MCF 10A (cell line): Measurements from ENCODE around the gene KIRREL3. TPM values are rescaled to one million over a fixed set of nuclear protein-coding genes. Genes with fewer than 3 reads are reported as not detected.
A peak's percentile ranks its signal among the peaks of the same experiment; 100 is the strongest.

ENCODE experiments used
- BruUV-seq: library from RNA; stranded (reverse); fragments of 400-500 nt; replicated peaks from 2 replicates; lab custom pipeline; 2021; lab: Mats Ljungman, UMichigan
- CTCF ChIA-PET: fragments of 300-600 bp; sonication (Branson Sonifier 250); formaldehyde crosslinking; extraction: SDS; loops from one replicate; lab custom pipeline; 2021; ENCODE audit warnings: antibody characterized with exemption, inconsistent platforms; lab: Yijun Ruan, JAX
- POLR2A ChIA-PET: fragments of 300-600, 350-650 bp; sonication (Branson Sonifier 250); formaldehyde crosslinking; extraction: SDS; loops from one replicate; lab custom pipeline; 2020; ENCODE audit warnings: antibody characterized with exemption, inconsistent platforms; lab: Yijun Ruan, JAX
- DNase-seq: peaks from one replicate; pipeline ENCODE4 v3.0.0-alpha.2; 2018; ENCODE audit not compliant: unreplicated experiment
- H3K27ac Mint-ChIP-seq: one replicate; pipeline ENCODE4 v1.8.0; 2022; ENCODE audit warnings: mild to moderate bottlenecking, low read depth, mixed read lengths; ENCODE audit not compliant: unreplicated experiment
- H3K27me3 Mint-ChIP-seq: one replicate; pipeline ENCODE4 v1.8.0; 2022; ENCODE audit warnings: mixed read lengths; ENCODE audit not compliant: insufficient read depth, unreplicated experiment
- H3K36me3 Mint-ChIP-seq: one replicate; pipeline ENCODE4 v1.8.0; 2022; ENCODE audit warnings: mild to moderate bottlenecking, moderate library complexity, mixed read lengths; ENCODE audit not compliant: insufficient read depth, unreplicated experiment
- H3K4me1 Mint-ChIP-seq: one replicate; pipeline ENCODE4 v1.8.0; 2022; ENCODE audit warnings: mixed read lengths; ENCODE audit not compliant: insufficient read depth, unreplicated experiment
- H3K4me3 Mint-ChIP-seq: one replicate; pipeline ENCODE4 v1.8.0; 2022; ENCODE audit warnings: mild to moderate bottlenecking, moderate library complexity, mixed read lengths; ENCODE audit not compliant: unreplicated experiment
- H3K9me3 Mint-ChIP-seq: one replicate; pipeline ENCODE4 v1.8.0; 2022; ENCODE audit warnings: mixed read lengths; ENCODE audit not compliant: unreplicated experiment
- intact Hi-C: fragments of 100-400 bp; cut with micrococcal nuclease; formaldehyde crosslinking; loops from 2 replicates; pipeline ENCODE4 v1.14.1; 2022
- total RNA-seq: library from RNA; stranded (reverse); gene quantifications from 2 replicates; pipeline ENCODE4 v1.2.3, GENCODE V29; 2022
- TF ChIP-seq, protein P1 (sequence below): fragments of 200-600 bp; IDR thresholded peaks from one replicate; pipeline ENCODE4 v1.8.0; 2022; ENCODE audit warnings: antibody characterized with exemption, mild to moderate bottlenecking; ENCODE audit not compliant: unreplicated experiment

Gene KIRREL3
- total RNA-seq, 1 experiment from 2014 or later: not detected

DNA sequence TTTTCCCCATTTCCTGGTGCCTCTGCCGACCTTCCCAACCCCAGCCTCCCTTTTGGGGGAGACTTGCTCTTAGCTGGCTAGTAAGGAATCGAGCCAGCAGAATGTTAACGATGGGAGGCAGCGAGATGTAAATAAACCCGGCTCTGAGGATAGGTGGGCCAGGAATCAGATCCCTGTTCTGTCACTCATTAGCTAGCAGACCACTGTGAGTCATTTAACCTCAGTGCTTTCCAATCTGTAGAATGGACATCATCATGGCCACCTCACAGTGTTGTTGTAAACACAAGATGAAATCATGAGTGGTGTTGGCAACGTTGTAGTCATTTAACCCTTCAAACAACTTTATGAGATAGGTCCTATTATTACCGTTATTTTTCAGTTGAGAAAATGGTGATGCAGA, 208.6 kb downstream of the KIRREL3 start:
- Mint-ChIP-seq H3K27ac (no peak overlapping the region), H3K36me3 (peaks cover 5% of the 10 kb centered on the region), H3K27me3 (no peaks in the 10 kb centered on the region), H3K4me1 (no peaks in the 10 kb centered on the region), H3K9me3 (peaks cover 19% of the 10 kb centered on the region), H3K4me3 (no peak overlapping the region)
- no peak for DNase-seq
- TF ChIP-seq, protein P1, sequence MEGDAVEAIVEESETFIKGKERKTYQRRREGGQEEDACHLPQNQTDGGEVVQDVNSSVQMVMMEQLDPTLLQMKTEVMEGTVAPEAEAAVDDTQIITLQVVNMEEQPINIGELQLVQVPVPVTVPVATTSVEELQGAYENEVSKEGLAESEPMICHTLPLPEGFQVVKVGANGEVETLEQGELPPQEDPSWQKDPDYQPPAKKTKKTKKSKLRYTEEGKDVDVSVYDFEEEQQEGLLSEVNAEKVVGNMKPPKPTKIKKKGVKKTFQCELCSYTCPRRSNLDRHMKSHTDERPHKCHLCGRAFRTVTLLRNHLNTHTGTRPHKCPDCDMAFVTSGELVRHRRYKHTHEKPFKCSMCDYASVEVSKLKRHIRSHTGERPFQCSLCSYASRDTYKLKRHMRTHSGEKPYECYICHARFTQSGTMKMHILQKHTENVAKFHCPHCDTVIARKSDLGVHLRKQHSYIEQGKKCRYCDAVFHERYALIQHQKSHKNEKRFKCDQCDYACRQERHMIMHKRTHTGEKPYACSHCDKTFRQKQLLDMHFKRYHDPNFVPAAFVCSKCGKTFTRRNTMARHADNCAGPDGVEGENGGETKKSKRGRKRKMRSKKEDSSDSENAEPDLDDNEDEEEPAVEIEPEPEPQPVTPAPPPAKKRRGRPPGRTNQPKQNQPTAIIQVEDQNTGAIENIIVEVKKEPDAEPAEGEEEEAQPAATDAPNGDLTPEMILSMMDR: no peak
- CTCF ChIA-PET: interaction anchor here (0.5 to 0.6 kb wide), 2 partner anchors 183 to 184 kb away, joined by 3 read pairs; no protein-coding TSS in a partner anchor
- no TSS peak for BruUV-seq
- intact Hi-C loops: no loop called here
- POLR2A ChIA-PET: no interaction called here

DNA sequence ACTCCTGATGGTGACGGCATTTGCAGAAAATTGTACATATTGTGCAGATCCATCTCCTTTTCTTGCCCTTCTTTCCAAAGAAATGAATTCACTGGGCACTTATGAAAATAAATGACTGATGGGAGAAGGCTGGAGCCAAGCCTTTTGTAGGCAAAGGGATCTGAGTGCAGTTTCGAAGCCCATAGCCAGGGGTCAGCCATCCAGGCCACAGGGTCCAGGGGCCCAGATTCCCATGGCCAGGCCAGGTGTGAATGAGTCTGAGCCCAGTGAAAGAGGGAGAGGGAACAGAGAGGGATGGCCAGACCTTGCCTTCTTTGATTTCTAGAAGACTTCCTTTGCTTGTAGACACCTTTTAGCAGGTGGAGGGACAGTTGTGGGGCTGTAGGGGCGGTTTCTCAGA, 209.1 kb downstream of the KIRREL3 start:
- no TSS peak for BruUV-seq
- CTCF ChIA-PET: interaction anchor here (0.5 kb wide), 1 partner anchor 183 kb away, joined by 3 read pairs; no protein-coding TSS in a partner anchor
- H3K27me3 Mint-ChIP-seq: no peaks in the 10 kb centered on the region

DNA sequence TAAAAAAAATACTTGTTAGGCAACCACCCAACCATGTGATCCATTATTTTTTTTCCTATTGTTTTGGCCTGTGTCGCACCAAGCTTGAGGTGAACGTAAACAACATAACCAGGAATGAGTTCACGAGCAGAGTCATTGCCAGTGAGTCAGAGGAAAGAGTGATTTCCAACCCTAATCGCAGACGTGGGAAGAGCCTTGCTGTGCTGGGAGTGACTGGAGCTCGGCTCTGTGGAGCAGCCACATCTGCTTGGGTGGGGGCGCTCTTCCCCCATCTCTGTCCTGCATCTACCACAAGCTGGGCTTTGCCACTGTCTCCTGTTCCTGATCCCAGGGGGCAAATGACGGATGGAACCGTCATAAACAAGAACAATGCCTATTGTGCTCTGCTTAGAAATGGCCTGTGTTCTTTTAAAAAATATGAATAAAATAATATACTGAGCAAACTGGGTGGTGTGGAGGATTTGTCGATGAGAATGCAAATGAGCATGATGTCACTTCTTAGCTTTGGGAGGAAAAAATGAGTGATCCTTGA, 210.0 kb downstream of the KIRREL3 start:
- POLR2A ChIA-PET: no interaction called here
- Mint-ChIP-seq H3K36me3 (peaks cover 5% of the 10 kb centered on the region), H3K27me3 (no peaks in the 10 kb centered on the region), H3K9me3 (peaks cover 19% of the 10 kb centered on the region), H3K4me1 (no peaks in the 10 kb centered on the region), H3K4me3 (no peak overlapping the region), H3K27ac (no peak overlapping the region)
- TF ChIP-seq, protein P1: no peak
- peak; percentile 12 for DNase-seq
- BruUV-seq: no TSS peak
- CTCF ChIA-PET: interaction anchor here (0.6 to 1.1 kb wide), 2 partner anchors 27 to 64 kb away, joined by 3 read pairs; no protein-coding TSS in a partner anchor
- intact Hi-C loops: no loop called here

More for the DNA sequence above, 209.1 kb downstream of the KIRREL3 start:
- Mint-ChIP-seq H3K27ac (no peak overlapping the region), H3K36me3 (peaks cover 5% of the 10 kb centered on the region), H3K9me3 (peaks cover 19% of the 10 kb centered on the region), H3K4me3 (no peak overlapping the region), H3K4me1 (no peaks in the 10 kb centered on the region)
- TF ChIP-seq, protein P1: no peak
- no peak for DNase-seq
- intact Hi-C loops: no loop called here
- POLR2A ChIA-PET: no interaction called here

DNA sequence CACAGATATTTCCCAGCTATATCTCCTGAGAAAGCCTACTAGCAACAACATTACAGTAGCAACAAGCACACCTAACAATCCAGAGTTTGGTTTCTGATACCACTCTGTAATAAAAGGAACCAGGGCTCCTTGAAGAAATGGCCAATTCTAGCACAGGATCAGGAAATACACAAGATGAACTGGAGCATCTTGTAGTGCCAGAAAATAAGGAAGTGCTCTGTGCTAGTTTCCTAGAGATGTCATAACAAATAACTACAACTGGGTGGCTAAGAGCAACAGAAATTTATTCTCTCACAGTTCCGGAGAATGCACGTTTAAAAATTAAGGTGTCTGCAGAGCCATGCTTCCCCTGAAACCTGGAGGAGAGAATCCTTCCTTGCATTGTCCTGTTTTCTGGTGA, 217.8 kb downstream of the KIRREL3 start:
- no peaks in the 10 kb centered on the region for H3K36me3 Mint-ChIP-seq
- intact Hi-C loops: no loop called here
- BruUV-seq: no TSS peak
- no peak overlapping the region for H3K27ac Mint-ChIP-seq
- CTCF ChIA-PET: no interaction called here
- POLR2A ChIA-PET: no interaction called here
- TF ChIP-seq, protein P1: no peak
- DNase-seq: no peak
- H3K27me3 Mint-ChIP-seq: no peaks in the 10 kb centered on the region
- H3K9me3 Mint-ChIP-seq: peaks cover 19% of the 10 kb centered on the region
- no peaks in the 10 kb centered on the region for H3K4me1 Mint-ChIP-seq
- no peak overlapping the region for H3K4me3 Mint-ChIP-seq
